ENCODE measurements around the gene TASOR. TPM values are rescaled to one million over a fixed set of nuclear protein-coding genes. Genes with fewer than 3 reads are reported as not detected.
A peak's percentile ranks its signal among the peaks of the same experiment; 100 is the strongest.
"Not testable (repeated sequence)": the region's sequence is repeated elsewhere in the genome, so short reads cannot be mapped to it uniquely, and the experiment has no call there.

TASOR gene
- total and polyA plus RNA-seq, 9 of the 15 experiments (the other 6 are each of a cell fraction or from before 2014, with no cell fraction given) = 16.4 to 68.7 (median 33.7) TPM

GRCh38 chr3:56692520-56693433 lies 9.7 kb upstream of the TASOR start:
- in situ Hi-C loops (cut with MboI); H3K4me1 ChIP-seq (replicated peaks in 1 of 2; ENCODE audit: control insufficient read depth in 2 of 2, insufficient read depth in 2 of 2, low read length in 2 of 2); intact Hi-C loops (cut with micrococcal nuclease); H3K9me3 ChIP-seq (replicated peaks; ENCODE audit: control insufficient read depth, insufficient read depth, low read depth, low read length); H3K4me3 ChIP-seq; H3K27me3 ChIP-seq (ENCODE audit: control insufficient read depth in 2 of 2, insufficient read depth in 2 of 2, low read length in 2 of 2); POLR2A ChIA-PET; H3K4me2 ChIP-seq (ENCODE audit: insufficient read depth, low read length); H4K20me1 ChIP-seq (replicated peaks; ENCODE audit: control insufficient read depth, insufficient read depth, low read length); DNase-seq (ENCODE audit: extremely low read depth in 1 of 4, low spot score in 3 of 4); ATAC-seq; H2AFZ ChIP-seq (ENCODE audit: low read depth, low read length); H3K27ac ChIP-seq (ENCODE audit: extremely low read depth, low read depth, low read length); H3K9ac ChIP-seq (ENCODE audit: insufficient read depth in 1 of 2, low read depth in 2 of 2, low read length in 2 of 2); H3K36me3 ChIP-seq (ENCODE audit: control insufficient read depth, insufficient read depth, low read length); H3K9me1 ChIP-seq (ENCODE audit: control insufficient read depth, insufficient read depth, low read length); BruUV-seq (replicated peaks); H3K79me2 ChIP-seq (ENCODE audit: control insufficient read depth, insufficient read depth, low read length); FAIRE-seq; CTCF ChIA-PET (ENCODE audit: low intra/inter-chr PET ratio): not testable (repeated sequence)
- 42% methylated on average over 10 of the region's 15 CpGs for WGBS (ENCODE audit: insufficient coverage, low coverage, missing lambda C conversion rate)
- 0 out of 2 replicates have a peak, but pooled peaks have one; percentile 29 for TF ChIP-seq POLR2A (conservative IDR thresholded peaks at IDR 0.05)
- TF ChIP-seq NFYB (IDR thresholded peaks at IDR 0.05; ENCODE audit: extremely low read depth, insufficient read length) = peak; percentile 18

GRCh38 chr3:56692001-56692365 lies 8.9 kb upstream of the TASOR start:
- H3K9ac ChIP-seq (ENCODE audit: insufficient read depth in 1 of 2, low read depth in 2 of 2, low read length in 2 of 2); H4K20me1 ChIP-seq (replicated peaks; ENCODE audit: control insufficient read depth, insufficient read depth, low read length); H3K9me1 ChIP-seq (ENCODE audit: control insufficient read depth, insufficient read depth, low read length); ATAC-seq; H3K4me2 ChIP-seq (ENCODE audit: insufficient read depth, low read length); H3K79me2 ChIP-seq (ENCODE audit: control insufficient read depth, insufficient read depth, low read length); H3K27ac ChIP-seq (ENCODE audit: extremely low read depth, low read depth, low read length); H3K9me3 ChIP-seq (replicated peaks; ENCODE audit: control insufficient read depth, insufficient read depth, low read depth, low read length); H3K36me3 ChIP-seq (ENCODE audit: control insufficient read depth, insufficient read depth, low read length); H3K4me3 ChIP-seq; H3K4me1 ChIP-seq (replicated peaks in 1 of 2; ENCODE audit: control insufficient read depth in 2 of 2, insufficient read depth in 2 of 2, low read length in 2 of 2); in situ Hi-C loops (cut with MboI); FAIRE-seq; POLR2A ChIA-PET; DNase-seq (ENCODE audit: extremely low read depth in 1 of 4, low spot score in 3 of 4); H3K27me3 ChIP-seq (ENCODE audit: control insufficient read depth in 2 of 2, insufficient read depth in 2 of 2, low read length in 2 of 2); CTCF ChIA-PET (ENCODE audit: low intra/inter-chr PET ratio); H2AFZ ChIP-seq (ENCODE audit: low read depth, low read length); BruUV-seq (replicated peaks); intact Hi-C loops (cut with micrococcal nuclease): not testable (repeated sequence)
- WGBS (ENCODE audit: insufficient coverage, low coverage, missing lambda C conversion rate) = no CpG with 5 or more reads among the region's 21 CpGs
